HCT116 (cell line): ENCODE data around the gene FOXQ1. TPM values are rescaled to one million over a fixed set of nuclear protein-coding genes. Genes with fewer than 3 reads are reported as not detected.

Source experiments
- ATAC-seq: fragments of 200-7000 bp; cut with Tn5 transposase; 2 replicates; pipeline ENCODE4 v1.9.1; 2020; ENCODE audit warnings: mild to moderate bottlenecking, moderate library complexity
- BruUV-seq: library from RNA; stranded (reverse); fragments of 400-500 nt; replicated peaks from 2 replicates; lab custom pipeline; 2021; lab: Mats Ljungman, UMichigan
- CTCF ChIA-PET: fragments of 300-600 bp; sonication (Branson Sonifier 250); formaldehyde crosslinking; loops from one replicate; lab custom pipeline; 2021; ENCODE audit warnings: antibody characterized with exemption; lab: Charles Lee
- POLR2A ChIA-PET: fragments of 300-600, 350-600 bp; sonication (Branson Sonifier 250); formaldehyde crosslinking; loops from one replicate; lab custom pipeline; 2021; ENCODE audit warnings: antibody characterized with exemption; lab: Charles Lee
- RAD21 ChIA-PET, 2 experiments: fragments of 300-600 bp; sonication (Branson Sonifier 250); formaldehyde crosslinking; loops; one replicate each; lab custom pipeline; 2023; ENCODE audit warnings: low total read pairs in 2 of 2; ENCODE audit not compliant: uncharacterized antibody in 2 of 2, unreplicated experiment in 2 of 2, low non-redundant PET in 1 of 2; lab: Charles Lee
- DNase-seq: peaks from one replicate; pipeline ENCODE4 v3.0.0-alpha.2; 2010; ENCODE audit warnings: low read depth, low spot score
- H2AFZ ChIP-seq: fragments of 200-600 bp; shearing (Covaris generic), sonication (generic); 2 replicates; pipeline ENCODE4 v1.6.1; 2017; ENCODE audit warnings: low read depth, mixed run types, mixed read lengths, antibody characterized with exemption, low read length; ENCODE audit not compliant: poor library complexity, severe bottlenecking
- H3K27ac ChIP-seq: 2 replicates; pipeline ENCODE4 v1.5.1; 2012; ENCODE audit warnings: low read depth, low read length
- H3K27me3 ChIP-seq: fragments of 200-600 bp; sonication (generic); 2 replicates; pipeline ENCODE4 v1.6.1; 2016; ENCODE audit warnings: mixed run types, low read length, mixed read lengths; ENCODE audit not compliant: insufficient read depth
- H3K36me3 ChIP-seq, 2 experiments: fragments of 200-500 bp in 1 of 2; fragments of 200-600 bp in 1 of 2; sonication (Bioruptor generic) in 1 of 2; sonication (generic) in 1 of 2; 2 replicates each; pipeline versions ENCODE4 v1.5.1 to v1.6.1; 2014 to 2016; ENCODE audit warnings: low read length in 2 of 2, inconsistent platforms in 1 of 2, mixed read lengths in 1 of 2, mixed run types in 1 of 2; ENCODE audit not compliant: insufficient read depth in 2 of 2, control insufficient read depth in 1 of 2
- H3K4me1 ChIP-seq, 2 experiments: fragments of 200-600 bp in 1 of 2; sonication (generic) in 1 of 2; 2 replicates each; pipeline versions ENCODE4 v1.5.1 to v1.6.1; 2012 to 2017; ENCODE audit warnings: low read length in 2 of 2, inconsistent platforms in 1 of 2, mild to moderate bottlenecking in 1 of 2, mixed read lengths in 1 of 2, mixed run types in 1 of 2, moderate library complexity in 1 of 2; ENCODE audit not compliant: insufficient read depth in 2 of 2, control insufficient read depth in 1 of 2
- H3K4me2 ChIP-seq: fragments of 200-600 bp; sonication (generic); 2 replicates; pipeline ENCODE4 v1.6.1; 2017; ENCODE audit warnings: mixed run types, low read length, mixed read lengths
- H3K4me3 ChIP-seq, 2 experiments: fragments of 200-600 bp in 1 of 2; sonication (generic) in 1 of 2; replicated peaks in 1 of 2; 2 replicates each; pipeline ENCODE4 v1.5.1; 2011 to 2016; ENCODE audit warnings: low read length in 2 of 2, control low read depth in 1 of 2, low read depth in 1 of 2, mild to moderate bottlenecking in 1 of 2, mixed read lengths in 1 of 2, mixed run types in 1 of 2
- H3K79me2 ChIP-seq: fragments of 200-600 bp; sonication (generic); 2 replicates; pipeline ENCODE4 v1.6.1; 2017; ENCODE audit warnings: mild to moderate bottlenecking, mixed run types, low read length, moderate library complexity, mixed read lengths; ENCODE audit not compliant: insufficient read depth
- H3K9ac ChIP-seq: fragments of 200-600 bp; sonication (generic); 2 replicates; pipeline ENCODE4 v1.6.1; 2016; ENCODE audit warnings: low read length, mixed read lengths
- H3K9me2 ChIP-seq: fragments of 200-600 bp; sonication (generic), shearing (Covaris generic); 2 replicates; pipeline ENCODE4 v1.6.1; 2017; ENCODE audit warnings: mixed run types, mild to moderate bottlenecking, moderate library complexity; ENCODE audit not compliant: insufficient read depth
- H3K9me3 ChIP-seq, 2 experiments: fragments of 200-500 bp in 1 of 2; fragments of 200-600 bp in 1 of 2; sonication (Bioruptor generic) in 1 of 2; sonication (generic) in 1 of 2; 2 replicates each; pipeline ENCODE4 v1.6.1; 2014 to 2017; ENCODE audit warnings: low read length in 2 of 2, mixed read lengths in 2 of 2, inconsistent platforms in 1 of 2, low read depth in 1 of 2, mild to moderate bottlenecking in 1 of 2, mixed run types in 1 of 2, moderate library complexity in 1 of 2; ENCODE audit not compliant: control insufficient read depth in 1 of 2, insufficient read depth in 1 of 2
- H4K20me1 ChIP-seq: fragments of 200-600 bp; sonication (generic), shearing (Covaris generic); 2 replicates; pipeline ENCODE4 v1.6.1; 2017; ENCODE audit warnings: mixed run types, mild to moderate bottlenecking, moderate library complexity; ENCODE audit not compliant: insufficient read depth
- EZH2 ChIP-seq: fragments of 200-600 bp; sonication (generic); IDR thresholded peaks from 2 replicates; pipeline ENCODE4 v1.6.1; 2017; ENCODE audit warnings: antibody characterized with exemption, mixed run types
- MAX ChIP-seq: IDR thresholded peaks from 2 replicates; pipeline ENCODE4 v1.6.1; 2012
- REST ChIP-seq: IDR thresholded peaks from 2 replicates; pipeline ENCODE4 v1.6.1; 2012; ENCODE audit warnings: low read depth
- ZNF274 ChIP-seq: fragments of 200-500 bp; sonication (Bioruptor generic); IDR thresholded peaks from 2 replicates; pipeline ENCODE4 v1.6.1; 2014; ENCODE audit warnings: mild to moderate bottlenecking, low read depth, low read length, inconsistent platforms
- intact Hi-C: fragments of 100-400 bp; cut with micrococcal nuclease; formaldehyde crosslinking; loops from 2 replicates; pipeline ENCODE4 v1.10.0; 2022
- total RNA-seq: library from RNA; stranded (reverse); gene quantifications from one replicate; pipeline ENCODE4 v1.2.1, GENCODE V29; 2021; ENCODE audit not compliant: unreplicated experiment

FOXQ1 gene
- total RNA-seq, 1 experiment from 2014 or later = 0.42 TPM

- TF ChIP-seq REST = no peak
These were observed 16.5 kb upstream of the FOXQ1 start (continued) for GRCh38 chr6:1295420-1295819.

GRCh38 chr6:1296079-1296478 lies 15.8 kb upstream of the FOXQ1 start:
- DNase-seq = no peak
- ATAC-seq = no peak
- Histone ChIP-seq H3K36me3 (no peaks in the 10 kb centered on the region), H3K9me2 (no peaks in the 10 kb centered on the region), H3K79me2 (no peaks in the 10 kb centered on the region), H3K4me1 (no peaks in the 10 kb centered on the region), H3K4me3 (no peak overlapping the region), H3K27me3 (no peaks in the 10 kb centered on the region), H3K9me3 (no peaks in the 10 kb centered on the region), H3K27ac (no peak overlapping the region), H4K20me1 (no peaks in the 10 kb centered on the region), H3K9ac (no peak overlapping the region)
- ChIA-PET RAD21 (no interaction called here), CTCF (no interaction called here), POLR2A (no interaction called here)
- BruUV-seq = no TSS peak
- intact Hi-C loops = no loop called here
- TF ChIP-seq MAX (no peak), ZNF274 (no peak), REST (no peak), EZH2 (no peak)
- TF ChIP-seq, all 23 proteins: peak for 0
- Histone ChIP-seq H2AFZ (no peak overlapping the region), H3K4me2 (no peak overlapping the region)
